WTC11 (cell line): ENCODE results near the gene BAG3. TPM values are rescaled to one million over a fixed set of nuclear protein-coding genes. Genes with fewer than 3 reads are reported as not detected.

Experiments
- ATAC-seq: fragments of 200-7000 bp; cut with Tn5 transposase; 2 replicates; pipeline ENCODE4 v1.10.0; 2021; ENCODE audit warnings: mild to moderate bottlenecking, moderate library complexity
- CTCF ChIA-PET: fragments of 300-600 bp; sonication (Branson Sonifier 250); formaldehyde crosslinking; loops from one replicate; lab custom pipeline; 2021; ENCODE audit warnings: antibody characterized with exemption; lab: Charles Lee
- POLR2A ChIA-PET: fragments of 350-600 bp; sonication (Branson Sonifier 250); formaldehyde crosslinking; loops from one replicate; lab custom pipeline; 2021; ENCODE audit warnings: antibody characterized with exemption; lab: Charles Lee
- DNase-seq: peaks from one replicate; pipeline ENCODE4 v3.0.0; 2021; ENCODE audit warnings: low spot score
- H3K27ac Mint-ChIP-seq: 2 replicates; pipeline ENCODE4 v1.8.0; 2021; ENCODE audit warnings: mixed read lengths
- H3K27me3 Mint-ChIP-seq: 2 replicates; pipeline ENCODE4 v1.8.0; 2021; ENCODE audit warnings: low read depth, mild to moderate bottlenecking, moderate library complexity, mixed read lengths
- H3K36me3 Mint-ChIP-seq: 2 replicates; pipeline ENCODE4 v1.8.0; 2021; ENCODE audit warnings: mixed read lengths
- H3K4me1 Mint-ChIP-seq: 2 replicates; pipeline ENCODE4 v1.8.0; 2022; ENCODE audit warnings: mixed read lengths
- H3K4me3 Mint-ChIP-seq: 2 replicates; pipeline ENCODE4 v1.8.0; 2021; ENCODE audit warnings: mild to moderate bottlenecking, moderate library complexity, mixed read lengths
- H3K9me3 Mint-ChIP-seq: 2 replicates; pipeline ENCODE4 v1.8.0; 2021; ENCODE audit warnings: mixed read lengths
- FOXJ3 ChIP-seq: sonication (generic); formaldehyde crosslinking; IDR thresholded peaks from 2 replicates; pipeline ENCODE4 v1.9.0; 2021; ENCODE audit warnings: missing genetic modification reagents, mild to moderate bottlenecking, borderline replicate concordance
- GABPB1 ChIP-seq: sonication (generic); formaldehyde crosslinking; IDR thresholded peaks from 2 replicates; pipeline ENCODE4 v1.8.1; 2023; ENCODE audit warnings: mild to moderate bottlenecking, missing genetic modification reagents
- HMGA2 ChIP-seq: fragments of 250-450 bp; sonication (Bioruptor Pico); IDR thresholded peaks from 2 replicates; pipeline ENCODE4 v1.4.0; 2021; ENCODE audit warnings: mild to moderate bottlenecking, moderate library complexity
- KAT7 ChIP-seq: sonication (generic); formaldehyde crosslinking; IDR thresholded peaks from 2 replicates; pipeline ENCODE4 v1.8.1; 2023; ENCODE audit warnings: missing genetic modification reagents, mild to moderate bottlenecking, borderline replicate concordance
- MXD4 ChIP-seq: fragments of 250-450 bp; sonication (Bioruptor Pico); IDR thresholded peaks from 2 replicates; pipeline ENCODE4 v1.8.0; 2021; ENCODE audit warnings: mild to moderate bottlenecking, moderate library complexity, borderline replicate concordance
- NFATC4 ChIP-seq: fragments of 250-450 bp; sonication (Bioruptor Pico); IDR thresholded peaks from 2 replicates; pipeline ENCODE4 v1.9.0; 2021; ENCODE audit warnings: mild to moderate bottlenecking
- NFE2L1 ChIP-seq: sonication (generic); formaldehyde crosslinking; IDR thresholded peaks from 2 replicates; pipeline ENCODE4 v1.8.1; 2023; ENCODE audit warnings: missing genetic modification reagents
- NFYB ChIP-seq: sonication (generic); formaldehyde crosslinking; conservative IDR thresholded peaks from 2 replicates; pipeline ENCODE4 v1.8.0; 2022; ENCODE audit warnings: low read depth, missing genetic modification reagents
- NR1H2 ChIP-seq: sonication (generic); formaldehyde crosslinking; IDR thresholded peaks from 2 replicates; pipeline ENCODE4 v1.9.0; 2021; ENCODE audit warnings: mild to moderate bottlenecking, moderate library complexity, missing genetic modification reagents
- NR3C1 ChIP-seq: sonication (generic); formaldehyde crosslinking; conservative IDR thresholded peaks from 2 replicates; pipeline ENCODE4 v1.8.1; 2023; ENCODE audit warnings: low read depth, mild to moderate bottlenecking, missing genetic modification reagents
- RELA ChIP-seq: sonication (generic); formaldehyde crosslinking; IDR thresholded peaks from 2 replicates; pipeline ENCODE4 v1.8.1; 2022; ENCODE audit warnings: missing genetic modification reagents, mild to moderate bottlenecking, borderline replicate concordance
- SMAD3 ChIP-seq: sonication (generic); formaldehyde crosslinking; IDR thresholded peaks from 2 replicates; pipeline ENCODE4 v1.8.0; 2022; ENCODE audit warnings: missing genetic modification reagents, mild to moderate bottlenecking, borderline replicate concordance
- SOX15 ChIP-seq: fragments of 250-450 bp; sonication (Bioruptor Pico); IDR thresholded peaks from 2 replicates; pipeline ENCODE4 v1.9.0; 2021; ENCODE audit warnings: mild to moderate bottlenecking
- USF2 ChIP-seq: sonication (generic); formaldehyde crosslinking; IDR thresholded peaks from 2 replicates; pipeline ENCODE4 v1.8.1; 2023; ENCODE audit warnings: mild to moderate bottlenecking, missing genetic modification reagents, moderate library complexity
- ZBTB21 ChIP-seq: sonication (generic); formaldehyde crosslinking; IDR thresholded peaks from 2 replicates; pipeline ENCODE4 v1.8.1; 2023; ENCODE audit warnings: mild to moderate bottlenecking, missing genetic modification reagents, borderline replicate concordance
- ZNF219 ChIP-seq: sonication (generic); formaldehyde crosslinking; IDR thresholded peaks from 2 replicates; pipeline ENCODE4 v1.8.0; 2023; ENCODE audit warnings: missing genetic modification reagents, mild to moderate bottlenecking, borderline replicate concordance
- ZNF317 ChIP-seq: sonication (generic); formaldehyde crosslinking; IDR thresholded peaks from 2 replicates; pipeline ENCODE4 v1.8.1; 2023; ENCODE audit warnings: low read depth, mild to moderate bottlenecking, moderate library complexity, missing genetic modification reagents, borderline replicate concordance
- ZNF396 ChIP-seq: fragments of 250-450 bp; sonication (Bioruptor Pico); IDR thresholded peaks from 2 replicates; pipeline ENCODE4 v1.8.0; 2021; ENCODE audit warnings: mild to moderate bottlenecking, moderate library complexity, borderline replicate concordance
- ZNF423 ChIP-seq: fragments of 250-450 bp; sonication (Bioruptor Pico); IDR thresholded peaks from 2 replicates; pipeline ENCODE4 v2.1.2; 2022; ENCODE audit warnings: mild to moderate bottlenecking, moderate library complexity
- ZSCAN18 ChIP-seq: fragments of 250-450 bp; sonication (Bioruptor Pico); IDR thresholded peaks from 2 replicates; pipeline ENCODE4 v2.1.2; 2022; ENCODE audit warnings: mild to moderate bottlenecking, moderate library complexity
- total RNA-seq: library from RNA; stranded (reverse); gene quantifications from 3 replicates; pipeline ENCODE4 v1.2.3, GENCODE V29; 2021
- TF ChIP-seq, protein P1 (sequence below): fragments of 250-450 bp; sonication (Bioruptor Pico); IDR thresholded peaks from 2 replicates; pipeline ENCODE4 v1.9.0; 2021; ENCODE audit warnings: moderate library complexity, mild to moderate bottlenecking, inconsistent platforms, borderline replicate concordance
- TF ChIP-seq, protein P2 (sequence below): fragments of 250-450 bp; sonication (Bioruptor Pico); conservative IDR thresholded peaks from 2 replicates; pipeline ENCODE4 v1.9.0; 2021; ENCODE audit warnings: mild to moderate bottlenecking
- TF ChIP-seq, protein P3 (sequence below): sonication (generic); formaldehyde crosslinking; IDR thresholded peaks from 2 replicates; pipeline ENCODE4 v1.8.0; 2022; ENCODE audit warnings: mild to moderate bottlenecking, missing genetic modification reagents
- TF ChIP-seq, protein P4 (sequence below): sonication (generic); formaldehyde crosslinking; conservative IDR thresholded peaks from 2 replicates; pipeline ENCODE4 v1.8.1; 2023; ENCODE audit warnings: mild to moderate bottlenecking, low read depth, missing genetic modification reagents, moderate library complexity

BAG3 gene
- total RNA-seq, 1 experiment from 2014 or later: 15.7 TPM

DNA sequence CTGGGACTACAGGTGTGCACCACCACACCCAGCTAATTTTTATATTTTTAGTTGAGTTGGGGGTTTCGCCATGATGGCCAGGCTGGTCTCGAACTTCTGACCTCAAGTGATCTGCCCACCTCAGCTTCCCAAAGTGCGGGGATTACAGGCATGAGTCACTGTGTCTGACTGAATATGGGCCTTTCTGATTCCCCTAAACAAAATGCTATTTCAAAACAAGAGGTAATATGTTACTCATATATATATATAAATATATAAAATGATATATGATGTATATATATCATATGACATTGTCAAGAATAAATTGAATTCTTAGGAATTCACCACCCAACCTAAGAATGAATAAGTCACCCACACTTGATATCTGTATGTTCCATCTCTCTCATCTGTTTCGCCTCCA lies 41.7 kb upstream of the BAG3 start:
- no peak overlapping the region for H3K4me3 Mint-ChIP-seq
- TF ChIP-seq NR3C1 (no peak), RELA (no peak), USF2 (CRISPR knock-in tag) (no peak), ZNF317 (no peak), SOX15 (CRISPR knock-in tag) (no peak)
- H3K27me3 Mint-ChIP-seq: peaks cover 4% of the 10 kb centered on the region; the same call in 1 of the 2 replicates
- peaks cover 11% of the 10 kb centered on the region for H3K9me3 Mint-ChIP-seq
- H3K27ac Mint-ChIP-seq: no peak overlapping the region
- POLR2A ChIA-PET: no interaction called here
- CTCF ChIA-PET: interaction anchor here (0.7 to 2.0 kb wide), 5 partner anchors 9 to 250 kb away, joined by 3 to 21 read pairs (median 10); partner anchors contain the start of gene BAG3
- H3K36me3 Mint-ChIP-seq: peaks cover 3% of the 10 kb centered on the region
- DNase-seq (no peak), ATAC-seq (no peak)
- no peaks in the 10 kb centered on the region; the same call in 1 of the 2 replicates for H3K4me1 Mint-ChIP-seq

GRCh38 chr10:119611433-119611832 lies 39.7 kb upstream of the BAG3 start:
- ATAC-seq (no peak), DNase-seq (no peak)
- POLR2A ChIA-PET: no interaction called here
- Mint-ChIP-seq H3K27ac (no peak overlapping the region), H3K4me1 (no peaks in the 10 kb centered on the region; the same call in 1 of the 2 replicates), H3K36me3 (peaks cover 3% of the 10 kb centered on the region), H3K9me3 (peaks cover 16% of the 10 kb centered on the region), H3K4me3 (no peak overlapping the region), H3K27me3 (peaks cover 4% of the 10 kb centered on the region; the same call in 1 of the 2 replicates)
- TF ChIP-seq ZSCAN18 (CRISPR knock-in tag) (no peak), HMGA2 (CRISPR knock-in tag) (no peak), SMAD3 (CRISPR knock-in tag) (no peak), MXD4 (CRISPR knock-in tag) (no peak), NFYB (CRISPR knock-in tag) (no peak), ZNF423 (CRISPR knock-in tag) (no peak), KAT7 (CRISPR knock-in tag) (no peak), ZNF396 (CRISPR knock-in tag) (no peak), NR1H2 (no peak), ZBTB21 (CRISPR knock-in tag) (no peak), ZNF219 (CRISPR knock-in tag) (no peak), NFATC4 (no peak), GABPB1 (CRISPR knock-in tag) (no peak), NFE2L1 (CRISPR knock-in tag) (no peak), FOXJ3 (CRISPR knock-in tag) (no peak)
- TF ChIP-seq, protein P1, sequence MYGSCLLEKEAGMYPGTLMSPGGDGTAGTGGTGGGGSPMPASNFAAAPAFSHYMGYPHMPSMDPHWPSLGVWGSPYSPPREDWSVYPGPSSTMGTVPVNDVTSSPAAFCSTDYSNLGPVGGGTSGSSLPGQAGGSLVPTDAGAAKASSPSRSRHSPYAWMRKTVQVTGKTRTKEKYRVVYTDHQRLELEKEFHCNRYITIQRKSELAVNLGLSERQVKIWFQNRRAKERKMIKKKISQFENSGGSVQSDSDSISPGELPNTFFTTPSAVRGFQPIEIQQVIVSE (CRISPR knock-in tag): no peak
- TF ChIP-seq, protein P2, sequence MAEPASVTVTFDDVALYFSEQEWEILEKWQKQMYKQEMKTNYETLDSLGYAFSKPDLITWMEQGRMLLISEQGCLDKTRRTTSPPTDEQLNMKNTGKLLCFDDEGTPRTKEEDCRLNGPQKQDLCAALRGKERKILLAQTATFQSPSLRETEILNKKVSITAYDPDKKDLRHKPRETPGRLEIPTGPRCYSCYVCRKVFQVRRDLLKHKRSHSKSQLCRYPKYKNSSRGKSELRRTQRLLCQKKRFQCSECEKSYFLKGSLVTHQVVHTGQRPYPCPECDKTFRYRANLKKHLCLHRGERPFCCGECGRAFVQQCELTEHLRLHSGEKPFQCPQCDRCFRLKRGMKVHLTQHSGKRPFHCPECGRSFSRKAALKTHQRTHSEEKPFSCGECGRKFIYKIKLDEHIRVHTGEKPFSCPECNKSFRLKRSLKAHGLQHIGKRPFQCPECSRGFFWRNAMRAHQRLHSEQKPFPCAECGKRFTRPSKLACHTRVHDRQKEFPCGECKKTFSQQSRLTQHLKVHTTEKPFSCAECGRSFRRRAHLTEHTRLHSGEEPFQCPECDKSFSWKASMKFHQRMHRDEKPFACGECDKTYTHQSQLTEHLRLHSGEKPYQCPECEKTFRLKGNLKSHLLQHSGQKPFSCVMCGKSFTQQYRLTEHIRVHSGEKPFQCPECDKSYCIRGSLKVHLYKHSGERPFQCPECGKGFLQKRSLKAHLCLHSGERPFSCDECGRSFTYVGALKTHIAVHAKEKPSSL (CRISPR knock-in tag): no peak
- TF ChIP-seq, protein P3, sequence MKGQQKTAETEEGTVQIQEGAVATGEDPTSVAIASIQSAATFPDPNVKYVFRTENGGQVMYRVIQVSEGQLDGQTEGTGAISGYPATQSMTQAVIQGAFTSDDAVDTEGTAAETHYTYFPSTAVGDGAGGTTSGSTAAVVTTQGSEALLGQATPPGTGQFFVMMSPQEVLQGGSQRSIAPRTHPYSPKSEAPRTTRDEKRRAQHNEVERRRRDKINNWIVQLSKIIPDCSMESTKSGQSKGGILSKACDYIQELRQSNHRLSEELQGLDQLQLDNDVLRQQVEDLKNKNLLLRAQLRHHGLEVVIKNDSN (CRISPR knock-in tag): no peak
- TF ChIP-seq, protein P4, sequence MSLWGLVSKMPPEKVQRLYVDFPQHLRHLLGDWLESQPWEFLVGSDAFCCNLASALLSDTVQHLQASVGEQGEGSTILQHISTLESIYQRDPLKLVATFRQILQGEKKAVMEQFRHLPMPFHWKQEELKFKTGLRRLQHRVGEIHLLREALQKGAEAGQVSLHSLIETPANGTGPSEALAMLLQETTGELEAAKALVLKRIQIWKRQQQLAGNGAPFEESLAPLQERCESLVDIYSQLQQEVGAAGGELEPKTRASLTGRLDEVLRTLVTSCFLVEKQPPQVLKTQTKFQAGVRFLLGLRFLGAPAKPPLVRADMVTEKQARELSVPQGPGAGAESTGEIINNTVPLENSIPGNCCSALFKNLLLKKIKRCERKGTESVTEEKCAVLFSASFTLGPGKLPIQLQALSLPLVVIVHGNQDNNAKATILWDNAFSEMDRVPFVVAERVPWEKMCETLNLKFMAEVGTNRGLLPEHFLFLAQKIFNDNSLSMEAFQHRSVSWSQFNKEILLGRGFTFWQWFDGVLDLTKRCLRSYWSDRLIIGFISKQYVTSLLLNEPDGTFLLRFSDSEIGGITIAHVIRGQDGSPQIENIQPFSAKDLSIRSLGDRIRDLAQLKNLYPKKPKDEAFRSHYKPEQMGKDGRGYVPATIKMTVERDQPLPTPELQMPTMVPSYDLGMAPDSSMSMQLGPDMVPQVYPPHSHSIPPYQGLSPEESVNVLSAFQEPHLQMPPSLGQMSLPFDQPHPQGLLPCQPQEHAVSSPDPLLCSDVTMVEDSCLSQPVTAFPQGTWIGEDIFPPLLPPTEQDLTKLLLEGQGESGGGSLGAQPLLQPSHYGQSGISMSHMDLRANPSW: no peak
- CTCF ChIA-PET: interaction anchor here (0.6 kb wide), 1 partner anchor 25 kb away, joined by 3 read pairs; no protein-coding TSS in a partner anchor
